Measurements from ENCODE around the gene MRPL20.

Gene MRPL20

DNA sequence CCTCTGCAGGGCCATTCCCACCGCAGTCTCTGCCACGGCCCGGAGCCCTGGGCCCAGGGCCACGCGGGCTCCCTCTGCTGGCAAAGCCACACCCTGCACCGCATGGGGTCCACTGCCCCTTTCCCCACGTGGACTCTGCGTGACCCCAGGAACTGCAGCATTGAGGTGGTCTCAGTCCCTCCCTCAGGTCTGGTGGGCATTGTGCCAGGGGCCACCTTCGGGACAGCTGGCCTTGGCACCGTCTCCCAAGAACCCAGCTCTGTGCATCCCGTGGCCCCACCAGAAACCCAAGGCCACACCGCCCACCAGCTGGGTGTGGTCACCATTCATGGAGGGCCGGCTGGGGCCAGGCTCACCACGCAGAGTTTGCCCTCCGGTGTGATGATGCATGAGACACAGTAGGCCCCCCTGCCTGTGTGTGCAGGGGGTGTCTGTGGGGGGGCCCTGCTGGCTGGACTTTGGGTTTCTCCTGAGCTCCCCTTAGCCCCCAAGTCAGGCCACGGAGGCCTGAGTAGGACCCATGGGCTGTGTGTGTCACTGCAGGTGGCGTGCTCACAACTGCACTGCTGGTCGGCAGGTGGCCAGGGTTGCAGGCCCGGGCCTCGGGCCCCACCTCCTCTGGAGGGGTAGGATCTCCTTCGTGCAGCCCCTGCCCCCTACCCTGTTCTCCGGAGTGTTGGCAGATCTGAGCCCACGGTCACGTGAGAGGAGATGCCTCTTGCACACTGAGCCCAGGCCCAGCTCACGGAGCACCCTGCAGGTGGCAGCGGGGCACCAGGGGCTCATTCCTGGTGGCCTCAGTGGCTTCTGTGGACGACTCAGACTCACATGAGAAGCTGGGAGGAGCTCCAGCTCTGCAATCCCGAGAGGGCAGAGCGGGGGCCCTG, 34.2 kb upstream of the MRPL20 start:
- TF ChIP-seq, protein P1, sequence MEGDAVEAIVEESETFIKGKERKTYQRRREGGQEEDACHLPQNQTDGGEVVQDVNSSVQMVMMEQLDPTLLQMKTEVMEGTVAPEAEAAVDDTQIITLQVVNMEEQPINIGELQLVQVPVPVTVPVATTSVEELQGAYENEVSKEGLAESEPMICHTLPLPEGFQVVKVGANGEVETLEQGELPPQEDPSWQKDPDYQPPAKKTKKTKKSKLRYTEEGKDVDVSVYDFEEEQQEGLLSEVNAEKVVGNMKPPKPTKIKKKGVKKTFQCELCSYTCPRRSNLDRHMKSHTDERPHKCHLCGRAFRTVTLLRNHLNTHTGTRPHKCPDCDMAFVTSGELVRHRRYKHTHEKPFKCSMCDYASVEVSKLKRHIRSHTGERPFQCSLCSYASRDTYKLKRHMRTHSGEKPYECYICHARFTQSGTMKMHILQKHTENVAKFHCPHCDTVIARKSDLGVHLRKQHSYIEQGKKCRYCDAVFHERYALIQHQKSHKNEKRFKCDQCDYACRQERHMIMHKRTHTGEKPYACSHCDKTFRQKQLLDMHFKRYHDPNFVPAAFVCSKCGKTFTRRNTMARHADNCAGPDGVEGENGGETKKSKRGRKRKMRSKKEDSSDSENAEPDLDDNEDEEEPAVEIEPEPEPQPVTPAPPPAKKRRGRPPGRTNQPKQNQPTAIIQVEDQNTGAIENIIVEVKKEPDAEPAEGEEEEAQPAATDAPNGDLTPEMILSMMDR (IDR thresholded peaks at IDR 0.05), result peak; percentile 97

DNA sequence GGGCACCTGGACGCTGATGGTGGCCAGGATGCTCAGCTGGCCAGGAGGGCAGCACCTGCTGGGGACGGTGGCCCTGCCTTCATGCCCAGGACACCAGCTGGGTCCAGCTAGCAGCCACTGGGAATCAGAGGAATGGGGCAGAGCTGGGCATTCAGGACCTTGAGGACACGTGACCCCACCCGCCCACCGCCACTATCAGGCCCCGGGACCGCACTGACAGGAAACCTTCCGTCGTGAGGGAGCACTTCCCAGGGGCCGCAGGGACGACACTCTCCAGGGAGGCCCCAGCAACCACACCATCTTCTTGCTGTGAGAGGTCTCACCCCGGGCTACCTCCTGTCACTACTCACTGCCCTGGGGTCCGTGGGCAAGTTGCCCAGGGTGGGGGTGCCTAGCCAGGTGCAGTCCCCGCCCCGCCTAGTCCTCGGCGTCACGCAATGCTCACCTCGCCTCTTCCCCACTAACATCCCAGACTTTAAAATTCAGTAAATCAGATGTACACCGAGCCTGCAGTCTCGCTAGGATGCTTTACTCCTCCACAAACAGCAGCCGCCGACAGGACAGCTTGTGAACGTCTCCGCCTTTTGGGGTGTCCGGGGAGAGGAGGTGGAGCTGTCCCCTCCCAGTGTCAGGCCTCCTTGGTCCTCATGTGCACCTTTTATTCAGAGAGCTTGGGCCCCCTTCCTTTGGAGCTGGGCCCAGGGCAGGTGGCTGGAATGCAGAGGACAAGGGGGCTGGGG, 33.3 kb upstream of the MRPL20 start:
- TF ChIP-seq, protein P1 (IDR thresholded peaks at IDR 0.05), result no peak

DNA sequence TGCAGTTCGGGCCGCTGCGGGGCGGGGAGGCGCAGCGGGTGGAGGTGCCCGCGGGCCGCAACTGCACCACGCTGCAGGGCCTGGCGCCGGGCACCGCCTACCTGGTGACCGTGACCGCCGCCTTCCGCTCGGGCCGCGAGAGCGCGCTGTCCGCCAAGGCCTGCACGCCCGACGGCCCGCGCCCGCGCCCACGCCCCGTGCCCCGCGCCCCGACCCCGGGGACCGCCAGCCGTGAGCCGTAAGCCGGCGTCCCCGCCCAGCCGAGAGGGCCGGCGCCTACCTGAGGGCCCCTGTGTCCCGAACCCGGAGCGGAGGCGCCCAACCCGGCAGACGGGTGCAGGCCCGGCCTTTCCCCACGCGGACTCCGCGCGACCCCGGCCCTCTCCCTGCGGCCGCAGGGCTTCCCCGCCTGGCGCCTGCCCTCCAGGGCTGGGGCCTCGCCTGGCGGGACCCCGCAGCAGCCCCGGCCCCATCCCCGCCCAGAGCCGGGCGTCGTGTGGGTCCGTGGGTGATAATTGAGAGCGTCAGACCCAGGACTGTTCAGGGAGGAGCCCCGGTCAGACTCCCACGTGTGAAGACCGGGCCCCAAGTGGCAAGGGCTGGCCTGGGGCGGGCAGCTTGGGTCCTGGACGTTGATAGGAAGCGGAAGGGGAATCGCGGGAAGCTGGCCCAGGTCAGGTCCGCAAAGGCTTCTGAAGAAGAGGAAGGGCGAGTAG, 32.6 kb upstream of the MRPL20 start:
- TF ChIP-seq, protein P1 (IDR thresholded peaks at IDR 0.05), result no peak

DNA sequence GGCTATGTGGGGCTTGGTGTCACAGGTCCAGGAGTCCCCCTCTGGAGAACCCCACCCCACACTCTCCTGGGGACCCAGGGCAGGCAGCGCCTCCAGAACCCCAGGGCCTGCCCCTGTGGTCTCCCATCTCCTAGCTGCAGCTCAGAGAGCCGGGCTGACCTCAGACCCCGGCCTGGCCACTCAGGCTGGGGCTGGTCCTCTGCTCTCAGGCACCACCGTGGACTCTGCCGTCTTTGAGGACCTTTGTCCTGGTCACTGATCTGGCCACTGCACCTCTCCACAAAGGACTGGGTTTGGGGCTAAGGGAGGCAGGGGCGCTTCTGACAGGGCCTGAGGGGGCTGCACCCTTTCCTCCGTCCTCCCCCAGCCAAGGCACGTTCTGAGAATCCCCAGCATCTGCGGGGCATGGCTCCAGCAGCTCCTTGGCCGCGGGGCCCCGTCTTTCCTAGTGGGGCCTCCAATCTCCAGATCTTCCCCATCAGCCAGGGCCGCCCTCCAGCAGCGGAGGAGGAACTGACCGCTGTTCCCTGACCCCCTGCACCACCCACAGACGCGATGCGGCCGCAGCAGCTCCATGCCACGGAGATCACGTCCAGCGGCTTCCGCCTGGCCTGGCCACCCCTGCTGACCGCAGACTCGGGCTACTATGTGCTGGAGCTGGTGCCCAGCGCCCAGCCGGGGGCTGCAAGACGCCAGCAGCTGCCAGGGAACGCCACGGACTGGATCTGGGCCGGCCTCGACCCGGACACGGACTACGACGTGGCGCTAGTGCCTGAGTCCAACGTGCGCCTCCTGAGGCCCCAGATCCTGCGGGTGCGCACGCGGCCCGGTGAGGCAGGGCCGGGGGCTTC, 31.7 kb upstream of the MRPL20 start:
- TF ChIP-seq, protein P1 (IDR thresholded peaks at IDR 0.05), result no peak

DNA sequence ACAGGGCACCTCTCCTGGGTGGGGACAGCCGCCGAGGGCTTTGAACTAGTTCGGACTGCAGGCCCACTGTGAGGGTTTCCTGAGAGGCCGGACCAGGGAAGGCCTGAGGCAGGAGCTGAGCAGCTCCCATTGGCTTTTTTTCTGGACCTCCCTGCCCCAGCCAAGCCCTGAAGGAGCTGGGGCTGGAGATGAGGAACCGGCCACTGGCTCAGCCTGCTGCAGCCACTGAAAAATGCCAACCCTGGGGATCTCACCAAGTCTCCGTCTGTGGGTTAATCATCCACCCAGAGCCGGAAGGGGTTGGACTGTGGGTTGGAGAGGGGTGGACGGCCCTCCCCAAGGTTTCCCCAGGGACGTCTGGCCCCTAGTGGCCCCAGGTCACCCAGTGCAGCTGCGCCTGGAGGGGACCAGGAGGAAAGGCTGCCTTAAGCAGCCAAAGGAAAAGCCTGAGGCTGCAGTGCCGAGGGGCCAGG, 30.8 kb upstream of the MRPL20 start:
- TF ChIP-seq, protein P1 (IDR thresholded peaks at IDR 0.05), result no peak

DNA sequence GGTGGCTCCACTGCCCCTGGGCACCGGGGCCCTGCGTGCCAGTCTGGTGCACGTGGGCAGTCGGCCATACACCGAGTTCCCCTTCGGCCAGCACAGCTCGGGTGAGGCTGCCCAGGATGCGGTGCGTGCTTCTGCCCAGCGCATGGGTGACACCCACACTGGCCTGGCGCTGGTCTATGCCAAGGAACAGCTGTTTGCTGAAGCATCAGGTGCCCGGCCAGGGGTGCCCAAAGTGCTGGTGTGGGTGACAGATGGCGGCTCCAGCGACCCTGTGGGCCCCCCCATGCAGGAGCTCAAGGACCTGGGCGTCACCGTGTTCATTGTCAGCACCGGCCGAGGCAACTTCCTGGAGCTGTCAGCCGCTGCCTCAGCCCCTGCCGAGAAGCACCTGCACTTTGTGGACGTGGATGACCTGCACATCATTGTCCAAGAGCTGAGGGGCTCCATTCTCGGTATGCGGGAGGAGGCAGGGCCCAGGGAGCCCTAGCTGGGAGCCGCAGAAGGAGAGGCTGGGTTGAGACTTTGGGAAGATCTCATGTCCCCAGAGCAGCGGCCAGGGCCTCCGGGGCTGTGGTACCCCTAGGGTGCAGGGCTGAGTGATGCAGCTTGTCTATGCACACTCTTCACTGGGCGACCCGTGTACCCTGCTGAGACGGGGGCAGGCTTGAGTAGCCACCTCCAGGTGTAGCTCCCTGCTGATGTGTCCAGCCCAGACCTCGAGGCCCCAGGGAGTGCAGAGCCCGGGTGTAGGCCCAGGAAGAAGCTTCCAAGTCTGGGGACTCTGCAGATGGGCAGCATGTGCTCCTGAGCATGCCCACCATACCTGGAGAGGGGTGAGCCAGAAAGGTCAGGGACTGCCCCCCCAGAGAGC, 30.2 kb upstream of the MRPL20 start:
- TF ChIP-seq, protein P1 (IDR thresholded peaks at IDR 0.05), result no peak
